Common myeloid progenitor, CD34-positive (primary cell): ENCODE measurements around the gene RIMKLA.

Experiments
- CTCF ChIA-PET: fragments of 350-600 bp; sonication (Branson Sonifier 250); formaldehyde crosslinking; loops from one replicate; lab custom pipeline; 2021; ENCODE audit warnings: antibody characterized with exemption; lab: Charles Lee
- POLR2A ChIA-PET: fragments of 350-600 bp; sonication (Branson Sonifier 250); formaldehyde crosslinking; loops from one replicate; lab custom pipeline; 2021; ENCODE audit warnings: antibody characterized with exemption; lab: Charles Lee
- DNase-seq, 3 donors: peaks; one replicate each; pipeline versions ENCODE4 v3.0.0 to v3.0.0-alpha.2; 2013
- H3K27ac ChIP-seq, 2 experiments: 1 replicate in 1 of 2; 2 replicates in 1 of 2; pipeline ENCODE4 v1.7.0; 2013; ENCODE audit warnings: inconsistent platforms in 2 of 2, low read length in 2 of 2, mild to moderate bottlenecking in 2 of 2, low read depth in 1 of 2, moderate library complexity in 1 of 2; ENCODE audit not compliant: severe bottlenecking in 2 of 2, insufficient read depth in 1 of 2, poor library complexity in 1 of 2
- H3K27me3 ChIP-seq, 5 experiments: replicated peaks in 2 of 5; 1 replicate in 3 of 5; 2 replicates in 2 of 5; pipeline versions ENCODE4 v1.6.1 to v1.7.0; 2013; ENCODE audit warnings: low read length in 4 of 5, mild to moderate bottlenecking in 2 of 5, moderate library complexity in 2 of 5, inconsistent platforms in 1 of 5; ENCODE audit not compliant: insufficient read depth in 5 of 5, control insufficient read depth in 4 of 5
- H3K36me3 ChIP-seq, 4 experiments: 1 replicate in 2 of 4; 2 replicates in 2 of 4; pipeline versions ENCODE4 v1.6.1 to v1.7.0; 2013; ENCODE audit warnings: low read length in 3 of 4, control low read depth in 1 of 4, mild to moderate bottlenecking in 1 of 4; ENCODE audit not compliant: control insufficient read depth in 4 of 4, insufficient read depth in 4 of 4
- H3K4me1 ChIP-seq, 4 experiments: 1 replicate in 3 of 4; 2 replicates in 1 of 4; pipeline versions ENCODE4 v1.6.1 to v1.7.1; 2013; ENCODE audit warnings: low read length in 3 of 4, mild to moderate bottlenecking in 3 of 4, control low read depth in 1 of 4, inconsistent platforms in 1 of 4, moderate library complexity in 1 of 4; ENCODE audit not compliant: control insufficient read depth in 4 of 4, insufficient read depth in 4 of 4; ENCODE audit errors: control extremely low read depth in 1 of 4
- H3K4me3 ChIP-seq, 7 experiments: 1 replicate in 4 of 7; 2 replicates in 3 of 7; pipeline versions ENCODE4 v1.5.1 to v1.7.0; 2013; ENCODE audit warnings: mild to moderate bottlenecking in 7 of 7, low read length in 6 of 7, moderate library complexity in 6 of 7, inconsistent platforms in 2 of 7, low read depth in 2 of 7, control low read depth in 1 of 7; ENCODE audit not compliant: insufficient read depth in 4 of 7, control insufficient read depth in 1 of 7; ENCODE audit errors: extremely low read depth in 1 of 7
- H3K9me3 ChIP-seq, 5 experiments: 1 replicate in 4 of 5; 2 replicates in 1 of 5; pipeline versions ENCODE4 v1.6.1 to v1.7.1; 2013; ENCODE audit warnings: low read length in 4 of 5, mild to moderate bottlenecking in 2 of 5, inconsistent platforms in 1 of 5, low read depth in 1 of 5, moderate library complexity in 1 of 5; ENCODE audit not compliant: control insufficient read depth in 4 of 5, insufficient read depth in 2 of 5; ENCODE audit errors: control extremely low read depth in 1 of 5
- WGBS: methylation state at CpG from one replicate; pipeline ENCODE4 v1.1.5; 2013; ENCODE audit not compliant: insufficient coverage; 5-methylcytosine and 5-hydroxymethylcytosine counted together

RIMKLA gene

DNA sequence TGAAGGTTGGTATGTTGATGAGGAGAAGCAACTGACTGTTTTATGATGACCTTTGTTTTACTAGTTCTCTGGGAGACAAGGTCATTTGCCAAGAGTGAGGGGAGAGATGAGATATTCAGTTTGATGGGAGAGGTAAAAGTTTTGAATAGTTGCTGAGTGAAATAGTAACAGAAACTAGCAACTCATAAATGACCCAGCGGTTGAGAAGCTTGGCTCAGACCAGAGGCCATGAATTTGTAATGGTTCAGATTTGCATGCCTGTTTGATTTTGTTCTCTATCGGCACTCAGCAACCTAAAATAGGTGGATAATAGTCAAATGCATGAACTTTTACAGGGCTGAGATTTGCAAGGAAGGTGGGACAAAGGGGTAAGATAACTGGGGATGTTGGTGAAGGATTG, 89.1 kb downstream of the RIMKLA start:
- no peak overlapping the region for H3K4me3 ChIP-seq
- no peaks in the 10 kb centered on the region for H3K9me3 ChIP-seq
- H3K36me3 ChIP-seq: no peaks in the 10 kb centered on the region
- DNase-seq: no peak
- ChIA-PET POLR2A (no interaction called here), CTCF (no interaction called here)
- WGBS: 100% methylated on average over 1 of the region's 2 CpGs
- no peaks in the 10 kb centered on the region for H3K4me1 ChIP-seq
- H3K27ac ChIP-seq: no peak overlapping the region
- H3K27me3 ChIP-seq: no peaks in the 10 kb centered on the region
